ENCODE measurements around the gene PLEKHA7. TPM values are rescaled to one million over a fixed set of nuclear protein-coding genes. Genes with fewer than 3 reads are reported as not detected.

PLEKHA7 gene, protein sequence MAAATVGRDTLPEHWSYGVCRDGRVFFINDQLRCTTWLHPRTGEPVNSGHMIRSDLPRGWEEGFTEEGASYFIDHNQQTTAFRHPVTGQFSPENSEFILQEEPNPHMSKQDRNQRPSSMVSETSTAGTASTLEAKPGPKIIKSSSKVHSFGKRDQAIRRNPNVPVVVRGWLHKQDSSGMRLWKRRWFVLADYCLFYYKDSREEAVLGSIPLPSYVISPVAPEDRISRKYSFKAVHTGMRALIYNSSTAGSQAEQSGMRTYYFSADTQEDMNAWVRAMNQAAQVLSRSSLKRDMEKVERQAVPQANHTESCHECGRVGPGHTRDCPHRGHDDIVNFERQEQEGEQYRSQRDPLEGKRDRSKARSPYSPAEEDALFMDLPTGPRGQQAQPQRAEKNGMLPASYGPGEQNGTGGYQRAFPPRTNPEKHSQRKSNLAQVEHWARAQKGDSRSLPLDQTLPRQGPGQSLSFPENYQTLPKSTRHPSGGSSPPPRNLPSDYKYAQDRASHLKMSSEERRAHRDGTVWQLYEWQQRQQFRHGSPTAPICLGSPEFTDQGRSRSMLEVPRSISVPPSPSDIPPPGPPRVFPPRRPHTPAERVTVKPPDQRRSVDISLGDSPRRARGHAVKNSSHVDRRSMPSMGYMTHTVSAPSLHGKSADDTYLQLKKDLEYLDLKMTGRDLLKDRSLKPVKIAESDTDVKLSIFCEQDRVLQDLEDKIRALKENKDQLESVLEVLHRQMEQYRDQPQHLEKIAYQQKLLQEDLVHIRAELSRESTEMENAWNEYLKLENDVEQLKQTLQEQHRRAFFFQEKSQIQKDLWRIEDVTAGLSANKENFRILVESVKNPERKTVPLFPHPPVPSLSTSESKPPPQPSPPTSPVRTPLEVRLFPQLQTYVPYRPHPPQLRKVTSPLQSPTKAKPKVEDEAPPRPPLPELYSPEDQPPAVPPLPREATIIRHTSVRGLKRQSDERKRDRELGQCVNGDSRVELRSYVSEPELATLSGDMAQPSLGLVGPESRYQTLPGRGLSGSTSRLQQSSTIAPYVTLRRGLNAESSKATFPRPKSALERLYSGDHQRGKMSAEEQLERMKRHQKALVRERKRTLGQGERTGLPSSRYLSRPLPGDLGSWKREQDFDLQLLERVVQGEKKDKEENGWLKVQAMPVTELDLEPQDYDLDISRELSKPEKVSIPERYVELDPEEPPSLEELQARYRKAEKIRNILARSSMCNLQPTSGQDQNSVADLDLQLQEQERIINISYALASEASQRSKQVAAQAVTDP
- 0.27 and 1.5 TPM in 2 replicates for polyA plus RNA-seq

DNA sequence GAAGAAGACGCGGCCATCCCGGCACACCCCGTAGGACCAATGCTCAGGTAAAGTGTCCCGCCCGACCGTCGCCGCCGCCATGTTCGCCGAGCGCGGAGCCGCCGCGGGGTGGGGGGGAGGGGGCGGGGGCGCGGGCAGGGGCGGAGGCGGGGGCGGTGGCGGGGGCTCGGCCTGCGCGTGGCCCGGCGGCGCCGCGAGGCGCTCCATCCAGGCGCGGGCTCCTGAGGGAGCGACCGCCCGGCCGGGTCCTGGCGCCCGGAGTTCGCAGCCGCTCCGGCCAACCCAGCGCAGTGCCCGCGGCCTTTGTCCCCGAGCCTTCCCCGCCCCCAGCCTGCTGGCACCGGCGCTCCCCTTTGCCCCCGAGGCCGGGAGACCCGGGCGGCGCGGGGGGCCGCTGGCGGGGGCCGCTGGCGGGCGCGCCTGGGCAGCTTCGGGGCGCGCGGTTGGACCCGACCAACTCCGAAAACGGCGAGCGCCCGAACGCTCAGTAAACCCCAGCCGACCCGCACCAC, at the start of gene PLEKHA7:
Gene PLEKHA7 (minus strand): TSS at position 94 of the 512 bp plus-strand sequence. CDS start 13 bp downstream, at position 81.

DNA sequence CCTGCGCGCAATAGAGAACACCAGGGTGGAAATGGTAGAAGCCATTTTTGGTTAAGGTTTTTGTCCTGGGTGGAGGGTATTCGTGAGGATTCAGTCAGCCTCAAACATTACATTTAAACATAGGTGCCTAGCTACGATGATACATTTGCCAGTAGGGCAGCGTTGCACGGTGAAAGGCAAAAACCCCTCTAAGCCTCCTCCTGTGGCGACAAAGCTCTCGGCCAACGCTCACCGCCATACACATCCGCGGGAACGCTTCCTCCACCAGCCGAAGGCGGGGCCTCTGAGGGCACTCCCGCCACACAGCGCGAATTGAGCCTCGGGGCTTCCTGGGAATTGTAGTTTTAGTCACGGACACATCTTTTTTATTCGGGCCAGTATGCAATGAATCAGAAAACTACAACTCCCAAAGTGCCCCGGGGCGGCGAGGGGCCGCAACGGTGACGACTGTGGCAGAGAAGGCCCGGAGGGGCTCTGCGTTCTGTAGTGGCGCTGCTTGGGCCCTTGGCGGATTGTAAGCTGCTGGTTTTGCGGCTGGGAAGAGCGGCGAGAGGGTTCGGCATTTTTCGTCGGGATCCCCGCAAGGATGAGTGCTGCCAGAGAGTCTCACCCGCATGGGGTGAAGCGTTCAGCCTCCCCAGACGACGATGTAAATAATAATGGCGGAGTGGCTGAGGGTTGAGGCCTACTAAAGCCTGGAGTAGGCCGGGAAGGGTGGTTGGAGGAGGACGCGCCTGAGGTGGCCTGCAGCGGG, 275.8 kb downstream of the PLEKHA7 start, which contains the start of gene C11orf58:
Gene C11orf58 (plus strand): TSS at position 455 of the 754 bp plus-strand sequence. CDS start 132 bp downstream, at position 587.

Other genes starting within 250 kb of the PLEKHA7 start
- 841 and 900 TPM in 2 replicates for gene RPS13, start 63.3 kb upstream of the PLEKHA7 start, polyA plus RNA-seq
- gene PIK3C2A, start 193.6 kb upstream of the PLEKHA7 start, polyA plus RNA-seq: 49.6 and 52.6 TPM in 2 replicates

Measured in Purkinje cell (primary cell).